ENCODE data around the gene TSPO. TPM values are rescaled to one million over a fixed set of nuclear protein-coding genes. Genes with fewer than 3 reads are reported as not detected.

Gene TSPO
- total RNA-seq, 4 donors from 2014 or later, result 276 to 910 (median 610) TPM

DNA sequence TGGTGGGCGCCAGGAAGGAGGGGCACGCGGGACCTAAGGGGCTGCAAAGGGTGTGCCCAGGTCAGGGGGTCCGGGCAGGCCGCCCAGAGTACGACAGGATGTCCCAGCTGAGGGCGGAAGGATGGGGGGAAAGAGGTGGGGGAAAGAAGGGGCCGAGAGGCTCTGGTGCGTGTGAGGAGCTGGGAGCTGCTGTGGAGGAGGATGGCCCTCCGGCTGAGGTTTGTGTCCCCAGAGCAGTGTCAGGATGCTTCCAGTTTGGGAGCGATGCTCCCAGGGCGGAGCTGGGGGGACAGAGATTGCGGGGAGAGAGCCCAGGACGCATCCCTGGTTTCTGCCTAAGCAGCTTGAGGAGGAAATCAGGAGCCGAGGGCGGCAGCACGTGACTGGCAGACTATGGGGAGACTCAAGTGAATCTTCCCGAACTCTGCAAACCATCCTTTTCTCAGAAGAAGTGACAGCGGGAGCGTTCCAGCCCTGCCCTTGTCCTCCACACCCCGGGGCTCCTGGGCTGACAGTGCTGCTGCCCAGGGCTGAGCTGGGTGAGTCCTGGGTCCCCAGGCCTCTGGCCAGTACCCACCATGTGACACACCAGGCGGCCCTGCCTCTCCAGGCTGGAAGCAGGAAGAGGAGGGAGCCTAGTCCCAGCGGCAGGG lies 55.3 kb downstream of the TSPO start:
- TF ChIP-seq, protein P1, sequence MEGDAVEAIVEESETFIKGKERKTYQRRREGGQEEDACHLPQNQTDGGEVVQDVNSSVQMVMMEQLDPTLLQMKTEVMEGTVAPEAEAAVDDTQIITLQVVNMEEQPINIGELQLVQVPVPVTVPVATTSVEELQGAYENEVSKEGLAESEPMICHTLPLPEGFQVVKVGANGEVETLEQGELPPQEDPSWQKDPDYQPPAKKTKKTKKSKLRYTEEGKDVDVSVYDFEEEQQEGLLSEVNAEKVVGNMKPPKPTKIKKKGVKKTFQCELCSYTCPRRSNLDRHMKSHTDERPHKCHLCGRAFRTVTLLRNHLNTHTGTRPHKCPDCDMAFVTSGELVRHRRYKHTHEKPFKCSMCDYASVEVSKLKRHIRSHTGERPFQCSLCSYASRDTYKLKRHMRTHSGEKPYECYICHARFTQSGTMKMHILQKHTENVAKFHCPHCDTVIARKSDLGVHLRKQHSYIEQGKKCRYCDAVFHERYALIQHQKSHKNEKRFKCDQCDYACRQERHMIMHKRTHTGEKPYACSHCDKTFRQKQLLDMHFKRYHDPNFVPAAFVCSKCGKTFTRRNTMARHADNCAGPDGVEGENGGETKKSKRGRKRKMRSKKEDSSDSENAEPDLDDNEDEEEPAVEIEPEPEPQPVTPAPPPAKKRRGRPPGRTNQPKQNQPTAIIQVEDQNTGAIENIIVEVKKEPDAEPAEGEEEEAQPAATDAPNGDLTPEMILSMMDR (IDR thresholded peaks at IDR 0.05; ENCODE audit: low read depth), result no peak

DNA sequence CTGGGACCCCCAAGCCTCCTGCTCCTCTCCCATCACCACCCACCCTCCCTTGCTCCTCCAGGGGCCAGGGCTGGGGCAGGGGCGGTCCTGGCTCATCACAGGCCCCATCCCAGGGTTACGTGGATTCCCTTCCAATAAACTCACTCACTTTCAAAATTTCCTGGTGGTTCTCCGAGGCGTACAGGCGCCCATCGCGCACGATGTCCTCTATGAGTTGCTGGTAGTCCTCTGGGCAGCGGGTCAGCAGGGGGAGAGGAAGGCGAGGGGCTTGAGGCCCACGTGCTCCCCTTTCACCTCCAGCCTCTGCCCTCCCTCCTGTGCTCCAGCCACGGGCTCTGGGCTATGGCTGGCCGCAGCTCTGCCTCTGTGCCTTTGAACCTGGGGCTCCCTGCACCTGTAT lies 56.0 kb downstream of the TSPO start:
- TF ChIP-seq, protein P1 (IDR thresholded peaks at IDR 0.05; ENCODE audit: low read depth), result no peak

DNA sequence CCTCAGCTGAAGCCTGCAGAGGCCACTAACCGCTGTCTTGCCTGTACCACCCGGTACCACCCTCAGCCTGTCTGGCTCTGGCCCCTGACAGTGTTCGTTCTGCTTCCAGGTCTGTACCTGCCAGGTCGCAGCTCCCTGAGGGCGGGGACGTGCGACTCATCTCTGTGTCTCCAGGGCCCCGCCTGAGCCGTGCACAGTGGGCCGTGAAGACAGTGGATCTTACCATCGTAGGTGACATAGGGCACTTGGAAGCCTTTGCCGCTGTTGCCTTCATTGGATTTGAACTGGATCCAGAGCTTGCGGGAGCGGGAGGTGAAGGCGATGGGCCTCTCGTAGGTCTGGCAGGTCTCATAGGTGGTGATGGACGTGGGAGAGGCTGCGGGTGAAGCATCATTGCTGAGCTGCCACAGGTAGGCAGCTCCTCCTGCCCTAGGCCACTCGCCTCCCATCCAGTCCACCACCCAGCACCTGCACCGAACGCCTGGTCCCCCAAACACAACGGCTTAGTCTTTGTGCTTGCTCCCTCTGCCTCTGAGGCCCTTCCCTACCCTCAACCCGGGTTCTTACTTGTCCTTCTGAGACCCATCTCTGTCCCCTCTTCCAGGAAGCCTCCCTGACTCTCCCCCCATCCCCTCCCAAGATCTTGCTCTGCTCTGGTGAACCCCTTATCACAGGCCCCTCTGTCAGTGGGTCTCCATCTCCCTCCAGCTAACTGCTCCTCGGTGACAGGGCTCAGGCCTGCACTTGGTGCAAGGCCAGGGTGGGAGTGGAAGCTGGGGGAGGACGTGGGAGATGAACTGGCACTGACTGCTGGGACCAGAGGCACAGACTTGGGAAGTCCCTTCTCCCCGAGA lies 56.7 kb downstream of the TSPO start:
- TF ChIP-seq, protein P1 (IDR thresholded peaks at IDR 0.05; ENCODE audit: low read depth), result no peak

DNA sequence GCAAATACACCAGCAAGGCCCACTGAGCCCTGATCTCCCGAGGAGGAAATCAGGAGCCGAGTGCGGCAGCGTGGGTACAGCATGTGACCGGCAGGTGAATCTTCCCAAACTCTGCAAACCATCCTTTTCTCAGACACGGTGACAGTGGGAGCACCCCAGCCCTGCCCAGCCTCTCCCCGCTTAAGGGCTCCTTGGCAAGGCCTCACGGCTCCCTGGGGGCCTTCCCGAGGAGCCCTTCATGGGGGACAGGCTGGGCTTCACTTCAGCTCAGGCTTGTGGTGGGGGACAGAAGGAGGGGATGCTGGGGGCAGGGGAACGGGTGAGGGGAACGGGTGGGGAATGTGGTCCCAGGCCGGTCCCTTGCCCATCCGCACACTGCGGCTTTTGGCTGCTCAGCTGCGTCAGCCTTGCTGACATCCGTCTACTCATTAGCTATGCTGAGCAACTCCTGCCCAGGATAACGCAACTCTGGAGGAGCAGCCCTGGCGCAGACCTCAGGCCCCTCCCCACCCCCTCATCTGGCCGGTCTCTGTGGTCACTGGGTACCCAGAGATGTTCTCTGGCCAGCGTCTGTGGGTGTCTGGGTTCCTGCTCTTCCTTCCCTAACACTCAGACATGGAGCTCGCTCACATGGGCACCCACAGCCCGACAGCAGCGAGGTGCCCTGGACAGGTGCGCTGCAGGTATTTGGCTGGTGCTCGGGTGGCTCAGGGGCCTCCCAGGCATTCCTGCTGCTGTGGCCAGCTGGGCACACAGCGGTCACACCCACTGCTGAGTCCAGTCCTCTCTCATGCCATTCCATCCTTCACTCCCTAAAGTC lies 57.6 kb downstream of the TSPO start:
- TF ChIP-seq, protein P1 (IDR thresholded peaks at IDR 0.05; ENCODE audit: low read depth), result no peak

DNA sequence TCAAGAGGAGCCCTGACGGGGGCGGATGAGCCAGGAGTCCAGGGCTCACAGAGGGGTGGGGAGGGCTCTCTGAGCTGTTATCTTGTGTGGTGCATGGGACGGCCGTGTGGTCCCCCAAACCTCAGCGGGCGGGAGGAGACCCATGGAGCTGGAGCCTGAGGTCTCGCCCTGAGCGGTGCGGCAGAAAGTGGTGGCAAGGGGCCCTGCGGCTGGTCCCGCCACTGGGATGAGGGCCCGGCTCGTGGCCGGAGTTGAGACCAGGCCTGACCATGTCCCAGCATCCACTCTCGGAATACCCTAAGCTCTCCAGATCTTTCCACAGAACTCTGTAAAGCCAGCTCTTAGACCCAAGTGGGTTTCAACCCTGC lies 58.1 kb downstream of the TSPO start:
- TF ChIP-seq, protein P1 (IDR thresholded peaks at IDR 0.05; ENCODE audit: low read depth), result no peak

DNA sequence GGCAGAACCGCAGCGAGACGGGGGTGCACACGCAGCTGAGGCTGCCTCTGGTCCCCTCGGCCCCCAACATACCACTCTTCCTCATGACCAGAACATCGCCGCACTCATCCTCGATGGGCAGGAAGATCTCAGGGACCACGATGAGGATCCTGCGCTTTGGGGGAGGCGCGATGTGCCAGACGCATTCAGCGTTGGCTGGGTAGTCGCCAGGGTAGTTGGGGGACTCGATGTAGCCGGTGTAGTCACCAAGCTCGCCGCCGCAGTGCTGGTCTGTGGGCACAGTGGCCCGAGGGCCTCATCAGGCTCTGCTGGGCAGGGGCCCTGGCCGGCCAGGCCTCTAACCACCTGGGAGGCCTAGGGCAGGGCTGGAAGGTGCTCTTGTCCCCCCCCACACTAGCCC lies 58.6 kb downstream of the TSPO start:
- TF ChIP-seq, protein P1 (IDR thresholded peaks at IDR 0.05; ENCODE audit: low read depth), result no peak

All from subcutaneous adipose tissue (tissue), 4 donors.